OCI-LY7 (cell line): ENCODE results near the gene FASTK.

Experiments
- EZH2phosphoT487 ChIP-seq: fragments of 200-600 bp; sonication (generic); IDR thresholded peaks from 2 replicates; pipeline ENCODE4 v1.6.1; 2018; ENCODE audit warnings: low read depth, borderline replicate concordance, mild to moderate bottlenecking, mixed run types, antibody characterized with exemption, low read length, moderate library complexity, mixed read lengths
- TF ChIP-seq, protein P1 (sequence below): fragments of 200-600 bp; sonication (generic); conservative IDR thresholded peaks from 2 replicates; pipeline ENCODE4 v1.5.1; 2014; ENCODE audit warnings: mild to moderate bottlenecking, antibody characterized with exemption, low read length, moderate library complexity, mixed read lengths

- TF ChIP-seq, protein P1, sequence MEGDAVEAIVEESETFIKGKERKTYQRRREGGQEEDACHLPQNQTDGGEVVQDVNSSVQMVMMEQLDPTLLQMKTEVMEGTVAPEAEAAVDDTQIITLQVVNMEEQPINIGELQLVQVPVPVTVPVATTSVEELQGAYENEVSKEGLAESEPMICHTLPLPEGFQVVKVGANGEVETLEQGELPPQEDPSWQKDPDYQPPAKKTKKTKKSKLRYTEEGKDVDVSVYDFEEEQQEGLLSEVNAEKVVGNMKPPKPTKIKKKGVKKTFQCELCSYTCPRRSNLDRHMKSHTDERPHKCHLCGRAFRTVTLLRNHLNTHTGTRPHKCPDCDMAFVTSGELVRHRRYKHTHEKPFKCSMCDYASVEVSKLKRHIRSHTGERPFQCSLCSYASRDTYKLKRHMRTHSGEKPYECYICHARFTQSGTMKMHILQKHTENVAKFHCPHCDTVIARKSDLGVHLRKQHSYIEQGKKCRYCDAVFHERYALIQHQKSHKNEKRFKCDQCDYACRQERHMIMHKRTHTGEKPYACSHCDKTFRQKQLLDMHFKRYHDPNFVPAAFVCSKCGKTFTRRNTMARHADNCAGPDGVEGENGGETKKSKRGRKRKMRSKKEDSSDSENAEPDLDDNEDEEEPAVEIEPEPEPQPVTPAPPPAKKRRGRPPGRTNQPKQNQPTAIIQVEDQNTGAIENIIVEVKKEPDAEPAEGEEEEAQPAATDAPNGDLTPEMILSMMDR, result peak; percentile 98
- TF ChIP-seq EZH2phosphoT487, result no peak
Observed at GRCh38 chr7:151123822-151124464, 43.3 kb upstream of the FASTK start.
